ENCODE results near the gene SCN8A. TPM values are rescaled to one million over a fixed set of nuclear protein-coding genes. Genes with fewer than 3 reads are reported as not detected.
"Not testable (repeated sequence)": the region's sequence is repeated elsewhere in the genome, so short reads cannot be mapped to it uniquely, and the experiment has no call there.

SCN8A gene
- under 1 TPM; 0.79 TPM for total RNA-seq

- ATAC-seq (replicated peaks in 1 of 2) (peak; percentile 75 to 78), DNase-seq (peak; percentile 61 to 66)
- H3K27me3 Mint-ChIP-seq (ENCODE audit: low read depth): peaks cover 65% of the 10 kb centered on the region
- peak within 1 kb of the TSS; percentile 86 to 89 for H3K4me3 Mint-ChIP-seq
- H3K27ac Mint-ChIP-seq: no peak within 1 kb of the TSS
- H3K36me3 Mint-ChIP-seq (ENCODE audit: insufficient read depth in 2 of 2): peaks cover 0 to 1% of the 10 kb centered on the region in 2 donors
- peaks cover 21% of the 10 kb centered on the region for H3K4me1 Mint-ChIP-seq (ENCODE audit: low read depth)
- H3K9me3 Mint-ChIP-seq: no peaks in the 10 kb centered on the region
Observed at GRCh38 chr12:51591016-51591901, at the start of gene SCN8A. Gene SCN8A, plus strand, starts transcription at chr12:51591233. Its CDS starts 71,585 bp downstream, at chr12:51662818.

GRCh38 chr12:51546097-51546496, 44.9 kb upstream of the SCN8A start:
- Mint-ChIP-seq H3K36me3 (ENCODE audit: insufficient read depth in 2 of 2) (no peaks in the 10 kb centered on the region), H3K27me3 (ENCODE audit: low read depth) (peaks cover 14% of the 10 kb centered on the region), H3K27ac (no peak overlapping the region), H3K4me1 (ENCODE audit: low read depth) (no peaks in the 10 kb centered on the region), H3K4me3 (no peak overlapping the region), H3K9me3 (peaks cover 0 to 2% of the 10 kb centered on the region in 2 donors)
- DNase-seq: no peak
- no peak for ATAC-seq (replicated peaks in 1 of 2)

GRCh38 chr12:51547606-51548005, 43.4 kb upstream of the SCN8A start:
- DNase-seq: no peak
- H3K27ac Mint-ChIP-seq: no peak overlapping the region
- ATAC-seq (replicated peaks in 1 of 2): no peak
- no peaks in the 10 kb centered on the region for H3K4me1 Mint-ChIP-seq (ENCODE audit: low read depth)
- H3K27me3 Mint-ChIP-seq (ENCODE audit: low read depth): peaks cover 14% of the 10 kb centered on the region
- no peaks in the 10 kb centered on the region for H3K36me3 Mint-ChIP-seq (ENCODE audit: insufficient read depth in 2 of 2)
- H3K9me3 Mint-ChIP-seq: peaks cover 0 to 2% of the 10 kb centered on the region in 2 donors
- no peak overlapping the region for H3K4me3 Mint-ChIP-seq

- H3K36me3 Mint-ChIP-seq (ENCODE audit: insufficient read depth in 2 of 2): no peaks in the 10 kb centered on the region
- peaks cover 0 to 2% of the 10 kb centered on the region in 2 donors for H3K9me3 Mint-ChIP-seq
- H3K27ac Mint-ChIP-seq: no peak overlapping the region
- H3K27me3 Mint-ChIP-seq (ENCODE audit: low read depth): peaks cover 17% of the 10 kb centered on the region
- H3K4me1 Mint-ChIP-seq (ENCODE audit: low read depth): no peaks in the 10 kb centered on the region
- no peak overlapping the region for H3K4me3 Mint-ChIP-seq
- no peak for ATAC-seq (replicated peaks in 1 of 2)
- no peak for DNase-seq
Observed at GRCh38 chr12:51548241-51548640, 42.8 kb upstream of the SCN8A start.

GRCh38 chr12:51549637-51550036, 41.4 kb upstream of the SCN8A start:
- peaks cover 0 to 3% of the 10 kb centered on the region in 2 donors for H3K9me3 Mint-ChIP-seq

GRCh38 chr12:51568271-51569032, 22.6 kb upstream of the SCN8A start:
- H3K4me1 Mint-ChIP-seq (ENCODE audit: low read depth); H3K4me3 Mint-ChIP-seq; H3K27me3 Mint-ChIP-seq (ENCODE audit: low read depth); H3K27ac Mint-ChIP-seq; ATAC-seq (replicated peaks in 1 of 2); H3K9me3 Mint-ChIP-seq; DNase-seq; H3K36me3 Mint-ChIP-seq (ENCODE audit: insufficient read depth in 2 of 2): not testable (repeated sequence)

More at GRCh38 chr12:51549637-51550036, 41.4 kb upstream of the SCN8A start:
- Mint-ChIP-seq H3K4me1 (ENCODE audit: low read depth) (no peaks in the 10 kb centered on the region), H3K36me3 (ENCODE audit: insufficient read depth in 2 of 2) (no peaks in the 10 kb centered on the region), H3K4me3 (no peak overlapping the region), H3K27me3 (ENCODE audit: low read depth) (peaks cover 15% of the 10 kb centered on the region), H3K27ac (no peak overlapping the region)
- ATAC-seq (replicated peaks in 1 of 2) (no peak), DNase-seq (no peak)

GRCh38 chr12:51579321-51579850, 11.6 kb upstream of the SCN8A start:
- ATAC-seq (replicated peaks in 1 of 2) (no peak), DNase-seq (no peak)

GRCh38 chr12:51589060-51589459, 2.0 kb upstream of the SCN8A start:
- no peak overlapping the region for H3K27ac Mint-ChIP-seq
- peaks cover 78% of the 10 kb centered on the region for H3K27me3 Mint-ChIP-seq (ENCODE audit: low read depth)
- ATAC-seq (replicated peaks in 1 of 2): no peak
- H3K36me3 Mint-ChIP-seq (ENCODE audit: insufficient read depth in 2 of 2): peaks cover 0 to 1% of the 10 kb centered on the region in 2 donors
- no peaks in the 10 kb centered on the region for H3K9me3 Mint-ChIP-seq
- DNase-seq: no peak
- H3K4me1 Mint-ChIP-seq (ENCODE audit: low read depth): peaks cover 21% of the 10 kb centered on the region
- peak overlapping the region; percentile 86 to 89 for H3K4me3 Mint-ChIP-seq

More at GRCh38 chr12:51579321-51579850, 11.6 kb upstream of the SCN8A start:
- peaks cover 1 to 2% of the 10 kb centered on the region in 2 donors for H3K9me3 Mint-ChIP-seq
- H3K27ac Mint-ChIP-seq: no peak overlapping the region
- peaks cover 15% of the 10 kb centered on the region for H3K27me3 Mint-ChIP-seq (ENCODE audit: low read depth)
- H3K4me3 Mint-ChIP-seq: no peak overlapping the region
- H3K4me1 Mint-ChIP-seq (ENCODE audit: low read depth): no peaks in the 10 kb centered on the region
- no peaks in the 10 kb centered on the region for H3K36me3 Mint-ChIP-seq (ENCODE audit: insufficient read depth in 2 of 2)

GRCh38 chr12:51589557-51590176, 1.4 kb upstream of the SCN8A start:
- H3K36me3 Mint-ChIP-seq (ENCODE audit: insufficient read depth in 2 of 2): peaks cover 0 to 1% of the 10 kb centered on the region in 2 donors
- ATAC-seq (replicated peaks in 1 of 2) (no peak), DNase-seq (no peak)
- H3K27me3 Mint-ChIP-seq (ENCODE audit: low read depth): peaks cover 75% of the 10 kb centered on the region
- H3K27ac Mint-ChIP-seq: no peak overlapping the region
- no peaks in the 10 kb centered on the region for H3K9me3 Mint-ChIP-seq
- peak overlapping the region; percentile 86 to 89 for H3K4me3 Mint-ChIP-seq
- peaks cover 21% of the 10 kb centered on the region for H3K4me1 Mint-ChIP-seq (ENCODE audit: low read depth)

GRCh38 chr12:51590347-51591015, 552 bp upstream of the SCN8A start:
- peak; percentile 86 to 87 for DNase-seq
- Mint-ChIP-seq H3K4me3 (peak overlapping the region; percentile 86 to 89), H3K9me3 (no peaks in the 10 kb centered on the region), H3K4me1 (ENCODE audit: low read depth) (peaks cover 21% of the 10 kb centered on the region), H3K27ac (no peak overlapping the region), H3K36me3 (ENCODE audit: insufficient read depth in 2 of 2) (peaks cover 0 to 1% of the 10 kb centered on the region in 2 donors), H3K27me3 (ENCODE audit: low read depth) (peaks cover 67% of the 10 kb centered on the region)
- peak; percentile 93 to 94 for ATAC-seq (replicated peaks in 1 of 2)

- Mint-ChIP-seq H3K36me3 (ENCODE audit: insufficient read depth in 2 of 2) (peaks cover 0 to 1% of the 10 kb centered on the region in 2 donors), H3K9me3 (no peaks in the 10 kb centered on the region), H3K27me3 (ENCODE audit: low read depth) (peaks cover 62% of the 10 kb centered on the region), H3K27ac (no peak overlapping the region), H3K4me1 (ENCODE audit: low read depth) (peaks cover 21% of the 10 kb centered on the region), H3K4me3 (peak overlapping the region; percentile 85 to 87)
- no peak for DNase-seq
- no peak for ATAC-seq (replicated peaks in 1 of 2)
Observed at GRCh38 chr12:51592034-51592705, 1.1 kb downstream of the SCN8A start.

- Mint-ChIP-seq H3K36me3 (ENCODE audit: insufficient read depth in 2 of 2) (peaks cover 0 to 1% of the 10 kb centered on the region in 2 donors), H3K27ac (no peak overlapping the region), H3K4me3 (no peak overlapping the region), H3K27me3 (ENCODE audit: low read depth) (peaks cover 57% of the 10 kb centered on the region), H3K9me3 (no peaks in the 10 kb centered on the region), H3K4me1 (ENCODE audit: low read depth) (peaks cover 21% of the 10 kb centered on the region)
- DNase-seq: no peak
- no peak for ATAC-seq (replicated peaks in 1 of 2)
Observed at GRCh38 chr12:51593021-51593420, 2.0 kb downstream of the SCN8A start.
